Rectal smooth muscle tissue (tissue), 1 donor: ENCODE results near the gene C14orf39.
A peak's percentile ranks its signal among the peaks of the same experiment; 100 is the strongest.

Experiments
- H3K27ac ChIP-seq: one replicate; pipeline ENCODE4 v1.7.0; 2013; ENCODE audit warnings: low read depth, low read length, inconsistent platforms
- H3K27me3 ChIP-seq: one replicate; pipeline ENCODE4 v1.7.0; 2013; ENCODE audit warnings: low read length; ENCODE audit not compliant: control insufficient read depth, insufficient read depth
- H3K36me3 ChIP-seq: one replicate; pipeline ENCODE4 v1.7.0; 2013; ENCODE audit warnings: low read length; ENCODE audit not compliant: control insufficient read depth, insufficient read depth
- H3K4me1 ChIP-seq: one replicate; pipeline ENCODE4 v1.7.0; 2013; ENCODE audit warnings: low read length; ENCODE audit not compliant: control insufficient read depth, insufficient read depth
- H3K4me3 ChIP-seq: one replicate; pipeline ENCODE4 v1.7.0; 2013; ENCODE audit warnings: low read length
- H3K9ac ChIP-seq: one replicate; pipeline ENCODE4 v1.7.0; 2013; ENCODE audit warnings: low read length

Gene C14orf39

GRCh38 chr14:60508707-60509437 lies 23.0 kb upstream of the C14orf39 start, which contains the start of gene SIX6:
SIX6 (plus strand) TSS chr14:60509146; CDS start chr14:60509399, 253 bp downstream.
- Histone ChIP-seq H3K27ac (no peak within 1 kb of the TSS), H3K4me3 (no peak within 1 kb of the TSS), H3K36me3 (no peaks in the 10 kb centered on the region), H3K9ac (no peak within 1 kb of the TSS), H3K4me1 (peaks cover 3% of the 10 kb centered on the region), H3K27me3 (peaks cover 58% of the 10 kb centered on the region)

DNA sequence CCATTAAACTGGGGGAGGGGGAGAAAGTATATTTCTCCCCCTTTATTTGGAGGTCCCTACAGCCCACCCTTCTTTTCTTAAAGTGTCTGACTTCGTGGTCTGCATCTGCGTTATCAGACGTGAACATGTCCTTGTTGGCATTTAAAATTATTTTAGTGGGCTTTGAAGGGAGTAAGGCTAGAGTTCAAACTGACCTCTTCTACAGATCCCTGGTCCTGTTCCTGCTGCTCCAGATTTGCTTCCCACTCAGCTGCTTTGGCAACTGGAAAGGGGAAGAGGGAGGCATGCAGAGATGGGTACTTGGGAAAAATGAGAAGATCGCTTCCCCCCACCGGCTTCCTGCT lies 22.5 kb upstream of the C14orf39 start:
- peaks cover 60% of the 10 kb centered on the region for H3K27me3 ChIP-seq
- no peak overlapping the region for H3K9ac ChIP-seq
- H3K4me3 ChIP-seq, result no peak overlapping the region
- H3K27ac ChIP-seq, result no peak overlapping the region
- no peaks in the 10 kb centered on the region for H3K36me3 ChIP-seq
- peaks cover 3% of the 10 kb centered on the region for H3K4me1 ChIP-seq

GRCh38 chr14:60506985-60507829 lies 21.3 kb upstream of the C14orf39 start:
- Histone ChIP-seq H3K36me3 (no peaks in the 10 kb centered on the region), H3K27me3 (peaks cover 56% of the 10 kb centered on the region), H3K9ac (no peak overlapping the region), H3K4me1 (peaks cover 3% of the 10 kb centered on the region), H3K4me3 (no peak overlapping the region), H3K27ac (no peak overlapping the region)

GRCh38 chr14:60506462-60506984 lies 20.7 kb upstream of the C14orf39 start:
- H3K9ac ChIP-seq, result no peak overlapping the region

DNA sequence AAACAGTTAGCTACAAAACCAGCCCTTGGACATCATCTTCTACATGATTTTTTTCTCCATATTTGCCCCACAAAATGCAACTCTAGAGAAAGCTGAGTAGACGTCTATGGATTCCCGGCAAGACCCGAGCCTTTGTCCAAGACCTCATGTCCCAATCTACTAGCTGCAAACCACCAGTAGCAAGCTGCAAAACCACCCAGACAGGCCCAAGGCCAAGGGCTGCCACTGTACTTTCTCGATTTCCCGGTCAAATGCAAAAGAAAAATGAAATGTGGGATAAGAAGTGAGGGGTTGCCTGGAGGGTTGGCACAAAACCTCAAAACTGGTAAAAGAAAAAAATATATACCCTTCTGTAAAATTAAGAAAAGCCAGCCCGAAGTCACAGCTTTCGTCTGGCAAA lies 20.1 kb upstream of the C14orf39 start:
- Histone ChIP-seq H3K27me3 (peaks cover 46% of the 10 kb centered on the region), H3K4me1 (peaks cover 3% of the 10 kb centered on the region), H3K4me3 (no peak overlapping the region), H3K36me3 (no peaks in the 10 kb centered on the region), H3K27ac (no peak overlapping the region), H3K9ac (no peak overlapping the region)

More at GRCh38 chr14:60506462-60506984, 20.7 kb upstream of the C14orf39 start:
- H3K4me3 ChIP-seq, result no peak overlapping the region
- no peaks in the 10 kb centered on the region for H3K36me3 ChIP-seq
- H3K27ac ChIP-seq, result no peak overlapping the region
- peaks cover 3% of the 10 kb centered on the region for H3K4me1 ChIP-seq
- peaks cover 50% of the 10 kb centered on the region for H3K27me3 ChIP-seq

DNA sequence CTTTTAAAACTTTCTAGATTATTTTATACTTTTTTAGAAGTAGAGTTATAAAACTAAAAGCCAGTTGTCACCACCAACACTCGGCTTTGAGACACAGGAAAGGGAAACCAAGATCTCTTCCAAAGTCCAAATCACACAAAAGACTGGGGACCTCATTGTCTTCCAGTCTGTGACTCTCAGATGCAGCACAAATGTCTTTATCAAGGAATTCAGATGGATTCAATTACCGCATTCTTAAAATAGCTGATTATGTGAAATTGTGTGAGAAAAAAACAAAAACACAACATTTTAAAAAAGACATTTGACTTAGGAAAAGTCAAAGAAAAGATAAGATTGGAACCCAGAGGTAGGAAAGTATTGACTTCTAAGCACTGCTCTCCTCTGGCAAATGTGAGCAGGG lies 19.6 kb upstream of the C14orf39 start:
- peaks cover 3% of the 10 kb centered on the region for H3K4me1 ChIP-seq
- H3K27me3 ChIP-seq, result peaks cover 41% of the 10 kb centered on the region
- H3K27ac ChIP-seq, result no peak overlapping the region
- H3K4me3 ChIP-seq, result no peak overlapping the region
- no peak overlapping the region for H3K9ac ChIP-seq
- no peaks in the 10 kb centered on the region for H3K36me3 ChIP-seq

GRCh38 chr14:60502541-60502940 lies 16.7 kb upstream of the C14orf39 start:
- no peaks in the 10 kb centered on the region for H3K36me3 ChIP-seq
- H3K27ac ChIP-seq, result no peak overlapping the region
- H3K4me1 ChIP-seq, result no peaks in the 10 kb centered on the region
- H3K9ac ChIP-seq, result no peak overlapping the region
- H3K27me3 ChIP-seq, result peaks cover 18% of the 10 kb centered on the region
- H3K4me3 ChIP-seq, result no peak overlapping the region

DNA sequence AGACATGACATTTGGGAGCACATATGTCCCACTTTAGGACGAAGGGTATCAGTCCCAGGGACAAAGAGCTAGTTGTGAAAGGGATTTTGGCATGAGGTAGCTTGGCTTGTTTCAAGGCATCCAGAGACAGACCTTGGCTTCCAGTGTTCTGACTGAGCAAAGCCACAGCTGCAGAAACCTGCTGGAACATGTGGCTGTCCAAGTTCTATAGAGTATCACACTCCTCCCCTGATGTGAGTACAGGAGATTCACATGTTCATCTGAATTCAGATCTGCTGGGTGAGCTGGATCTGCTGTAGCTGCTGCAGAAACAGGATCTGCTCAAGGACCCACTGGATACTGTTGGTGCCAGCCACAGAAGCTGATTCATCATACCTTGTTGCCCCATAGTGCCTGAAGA lies 10.1 kb upstream of the C14orf39 start:
- no peaks in the 10 kb centered on the region for H3K36me3 ChIP-seq
- no peak overlapping the region for H3K27ac ChIP-seq
- H3K4me1 ChIP-seq, result no peaks in the 10 kb centered on the region
- H3K9ac ChIP-seq, result no peak overlapping the region
- H3K27me3 ChIP-seq, result peaks cover 2% of the 10 kb centered on the region
- no peak overlapping the region for H3K4me3 ChIP-seq

DNA sequence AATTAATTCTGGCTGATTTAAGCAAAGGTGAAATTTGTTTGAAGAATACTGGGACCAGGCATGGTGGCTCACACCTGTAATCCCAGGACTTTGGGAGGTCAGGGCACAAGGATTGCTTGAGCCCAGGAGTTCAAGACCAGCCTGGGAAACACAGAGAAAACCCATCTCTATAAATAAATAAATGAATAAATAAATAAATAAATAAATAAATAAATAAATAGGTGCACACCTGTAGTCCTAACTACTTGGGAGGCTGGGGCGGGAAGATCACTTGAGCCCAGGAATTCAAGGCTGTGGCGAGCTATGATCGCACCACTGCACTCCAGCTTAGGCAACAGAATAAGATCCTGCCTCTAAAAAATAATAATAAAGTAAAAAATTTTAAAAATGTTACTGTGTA lies 4.4 kb upstream of the C14orf39 start:
- no peaks in the 10 kb centered on the region for H3K4me1 ChIP-seq
- no peaks in the 10 kb centered on the region for H3K36me3 ChIP-seq
- H3K27ac ChIP-seq, result no peak overlapping the region
- no peak overlapping the region for H3K9ac ChIP-seq
- H3K27me3 ChIP-seq, result peaks cover 6% of the 10 kb centered on the region
- no peak overlapping the region for H3K4me3 ChIP-seq

GRCh38 chr14:60488175-60488574 lies 2.3 kb upstream of the C14orf39 start:
- Histone ChIP-seq H3K4me3 (no peak overlapping the region), H3K9ac (no peak overlapping the region), H3K4me1 (no peaks in the 10 kb centered on the region), H3K27ac (no peak overlapping the region), H3K36me3 (no peaks in the 10 kb centered on the region), H3K27me3 (peaks cover 6% of the 10 kb centered on the region)

GRCh38 chr14:60487211-60487610 lies 1.3 kb upstream of the C14orf39 start:
- Histone ChIP-seq H3K27ac (no peak overlapping the region), H3K4me1 (no peaks in the 10 kb centered on the region), H3K9ac (no peak overlapping the region), H3K36me3 (no peaks in the 10 kb centered on the region), H3K27me3 (peaks cover 6% of the 10 kb centered on the region), H3K4me3 (no peak overlapping the region)

DNA sequence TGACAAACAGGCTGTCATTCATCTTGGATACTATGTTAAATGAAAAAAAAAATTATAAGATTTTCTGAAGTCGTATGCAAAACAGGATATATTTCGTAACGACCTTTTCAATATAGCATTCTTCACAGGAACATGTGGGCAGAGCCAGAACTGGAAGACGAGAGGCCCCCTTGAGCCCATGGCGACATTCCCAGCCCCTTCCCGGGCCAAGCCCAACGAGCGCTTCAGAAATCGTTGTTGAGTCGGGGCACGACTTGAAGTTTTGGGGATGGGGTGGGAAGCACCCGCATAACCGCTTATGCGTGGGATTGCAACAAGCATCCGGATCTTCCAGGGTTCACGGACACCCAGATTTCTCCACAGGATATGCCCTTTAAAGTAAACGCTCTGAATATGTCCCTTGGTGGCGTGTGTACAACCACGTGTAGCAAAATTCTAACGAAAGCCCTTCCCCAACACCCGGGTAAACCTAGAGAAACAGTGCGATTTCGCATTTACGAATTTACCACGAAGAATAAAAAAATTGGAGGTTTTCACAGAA lies 736 bp downstream of the C14orf39 start:
- H3K27ac ChIP-seq, result no peak overlapping the region
- H3K9ac ChIP-seq, result no peak overlapping the region
- peak overlapping the region; percentile 3 for H3K4me3 ChIP-seq
- H3K27me3 ChIP-seq, result peaks cover 3% of the 10 kb centered on the region
- no peaks in the 10 kb centered on the region for H3K36me3 ChIP-seq
- no peaks in the 10 kb centered on the region for H3K4me1 ChIP-seq
